ENCODE measurements around the gene AHNAK2. TPM values are rescaled to one million over a fixed set of nuclear protein-coding genes. Genes with fewer than 3 reads are reported as not detected.

AHNAK2 gene
- total RNA-seq, 1 donor from 2014 or later, result 47.2 TPM

DNA sequence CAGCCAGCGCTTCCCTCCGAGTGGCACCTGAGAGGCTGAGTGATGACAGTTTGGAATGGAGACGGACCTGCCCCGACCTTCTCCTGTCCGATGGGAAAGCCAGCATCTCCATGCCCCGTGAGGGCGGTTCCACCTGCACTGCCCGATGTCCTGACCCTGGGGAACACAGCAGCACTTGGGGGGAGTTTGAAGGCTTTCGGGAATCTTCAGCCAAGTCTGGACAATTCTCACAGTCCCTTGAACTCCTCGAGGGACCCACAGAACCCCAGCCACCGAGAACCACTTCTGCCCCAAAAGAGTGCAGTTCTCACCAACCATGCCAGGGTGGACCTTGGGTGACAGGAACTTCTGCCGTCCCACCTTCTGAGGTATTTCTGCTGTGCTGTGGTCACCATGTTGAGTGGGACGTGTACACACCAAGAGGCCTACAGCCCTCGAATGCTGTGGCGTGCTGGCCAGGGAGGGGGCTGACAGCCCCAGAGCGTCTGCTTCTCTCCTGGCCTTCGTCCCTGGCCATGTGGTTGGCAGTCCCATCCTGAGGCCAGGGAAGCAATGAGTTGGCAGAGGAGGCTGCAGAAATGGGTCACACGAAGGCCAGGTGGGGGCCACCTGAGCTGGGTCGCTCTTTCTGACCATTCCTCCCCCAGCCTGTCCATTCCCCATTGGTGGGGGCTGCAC lies 8.5 kb upstream of the AHNAK2 start:
- no peak for DNase-seq (ENCODE audit: extremely low read depth, low read depth, low spot score)

DNA sequence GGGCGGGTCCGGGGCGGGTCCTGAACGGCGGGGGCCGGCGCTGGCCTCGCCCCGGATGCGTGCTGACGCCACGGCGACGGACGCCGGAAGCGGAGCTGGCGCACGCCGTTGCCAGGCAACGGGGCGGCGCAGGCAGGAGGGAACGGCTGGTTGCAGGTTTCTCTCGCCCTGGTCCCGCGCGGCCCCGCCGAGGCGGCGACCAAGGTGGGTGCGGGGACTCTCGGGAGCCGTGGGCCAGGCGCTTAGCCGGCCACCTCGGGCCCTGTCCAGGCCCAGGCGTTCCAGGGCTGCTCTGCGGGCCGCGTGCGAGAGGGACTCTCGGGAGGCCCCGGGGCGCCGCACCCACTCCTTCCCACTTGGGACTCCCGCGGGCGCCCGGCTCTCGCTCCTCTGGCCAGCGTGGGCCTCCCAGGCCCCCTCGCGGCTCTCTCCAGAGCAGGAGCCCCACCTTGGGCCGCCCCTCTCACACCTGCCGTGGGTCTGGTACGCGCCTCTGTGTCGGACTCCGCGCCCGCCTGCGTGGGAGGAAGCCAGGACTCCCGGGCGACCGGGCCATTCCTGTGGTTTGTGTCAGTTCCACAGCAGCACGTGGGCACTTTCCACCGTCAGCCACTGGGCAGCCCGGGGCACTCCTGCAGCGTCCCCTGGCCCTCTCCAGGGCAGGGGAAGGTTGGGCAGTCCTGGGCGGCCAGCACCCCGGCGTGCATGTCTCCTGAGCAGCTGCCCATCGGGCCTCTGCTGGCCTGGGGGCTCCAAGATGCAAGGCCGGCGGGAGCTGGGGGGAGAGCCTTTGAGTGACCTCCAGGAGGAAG lies 7.7 kb upstream of the AHNAK2 start, which contains the start of gene CLBA1:
Gene CLBA1, plus strand, starts transcription at position 114 of the 812 bp plus-strand sequence. Its CDS starts 644 bp downstream, at position 758.
- no peak for DNase-seq (ENCODE audit: extremely low read depth, low read depth, low spot score)

DNA sequence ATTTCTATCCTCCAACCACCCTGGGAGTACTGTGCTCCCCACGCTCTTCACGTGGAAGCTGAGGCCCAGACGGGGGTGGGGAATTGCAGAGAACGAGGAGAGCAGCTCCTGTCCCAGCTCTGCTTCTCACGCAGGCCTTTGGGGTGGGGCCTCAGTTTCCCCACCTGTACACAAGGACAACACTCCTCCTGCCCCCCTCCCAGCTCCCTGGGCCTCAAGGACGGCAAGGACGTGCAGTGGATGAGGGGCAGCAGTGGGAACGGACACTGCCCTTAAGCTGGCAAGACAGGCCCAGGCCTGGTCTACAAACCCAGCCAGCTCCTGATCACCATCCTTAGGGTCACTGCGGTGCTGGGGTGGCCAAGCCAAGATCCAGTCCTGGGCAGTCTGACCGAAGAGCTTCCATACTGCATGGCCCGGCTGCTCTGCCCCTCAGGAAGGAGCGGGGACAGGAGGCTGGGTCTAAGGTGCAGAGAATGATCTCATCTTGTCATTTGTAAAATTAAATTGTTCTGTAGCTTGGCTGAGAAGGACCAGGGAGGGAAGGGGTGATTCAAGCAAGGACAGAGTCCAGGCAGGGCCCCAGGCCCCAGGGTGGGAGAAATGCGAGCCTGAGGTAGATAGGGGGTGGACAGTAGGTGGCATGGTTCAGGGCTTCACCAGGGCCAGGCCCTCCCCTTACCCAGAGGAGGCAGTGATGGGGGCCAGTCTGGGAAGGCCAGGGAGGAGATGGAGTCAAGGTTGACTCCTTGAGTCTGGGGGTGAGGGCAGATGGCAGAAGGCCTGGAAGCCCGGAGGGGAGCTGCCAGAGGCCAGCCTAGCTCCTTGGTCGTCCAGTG lies 6.1 kb upstream of the AHNAK2 start:
- DNase-seq (ENCODE audit: extremely low read depth, low read depth, low spot score), result no peak

DNA sequence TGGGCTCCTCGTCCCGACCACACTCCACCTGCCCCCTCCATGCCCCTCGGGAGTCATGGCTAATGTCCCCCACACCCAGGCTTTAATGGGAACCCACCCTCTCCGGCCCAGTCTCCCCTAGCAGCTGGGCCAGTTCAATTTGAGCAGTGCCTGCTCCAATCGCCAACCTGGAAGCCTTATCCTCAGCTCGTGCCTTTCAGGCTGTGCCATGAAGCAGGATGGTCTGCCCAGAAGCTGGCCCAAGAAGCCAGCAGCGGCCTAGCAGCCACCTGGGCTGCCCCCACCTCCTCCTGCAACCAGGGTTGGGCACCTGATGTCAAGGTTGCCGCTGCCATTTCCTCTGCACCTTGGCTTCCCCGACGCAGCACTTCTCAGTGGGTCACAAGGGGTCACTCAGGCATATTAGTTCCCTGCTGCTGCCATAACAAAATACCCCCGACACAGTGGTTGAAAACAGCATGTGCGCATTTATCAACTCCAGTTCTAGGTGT lies 5.1 kb upstream of the AHNAK2 start:
- DNase-seq (ENCODE audit: extremely low read depth, low read depth, low spot score), result no peak

DNA sequence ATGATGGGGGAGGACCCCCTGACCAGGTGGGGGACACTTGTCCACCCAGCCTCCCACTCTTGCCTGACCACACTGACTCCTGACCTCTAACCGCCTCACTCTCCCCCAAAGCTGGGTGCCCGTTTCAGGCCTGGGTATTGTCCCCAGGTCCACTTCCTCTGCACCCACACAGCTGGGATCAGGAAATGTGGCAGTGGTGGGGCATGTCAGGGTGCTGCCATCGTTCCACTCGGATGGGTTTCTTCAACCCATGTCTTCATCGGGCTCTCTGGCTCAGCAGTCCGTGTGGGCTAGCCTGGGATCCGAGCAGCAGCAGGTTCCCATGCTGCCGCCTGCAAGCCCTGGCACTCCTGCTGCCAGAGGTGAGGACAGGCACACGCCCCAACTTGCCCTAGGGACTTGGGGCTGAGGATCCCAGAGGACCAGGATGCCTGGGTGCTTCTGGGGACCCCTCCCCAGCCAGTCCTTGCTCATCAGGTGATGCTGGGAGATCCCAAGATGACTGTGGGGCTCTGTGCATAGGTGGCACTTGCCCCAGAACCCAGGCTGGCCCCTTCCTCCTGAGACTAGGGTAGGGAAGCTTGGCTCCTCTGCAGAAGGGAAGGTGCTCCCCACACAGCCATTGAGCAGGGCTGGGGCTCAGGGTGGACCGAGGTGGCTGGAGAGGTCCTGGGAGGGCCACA lies 4.5 kb upstream of the AHNAK2 start:
- no peak for DNase-seq (ENCODE audit: extremely low read depth, low read depth, low spot score)

DNA sequence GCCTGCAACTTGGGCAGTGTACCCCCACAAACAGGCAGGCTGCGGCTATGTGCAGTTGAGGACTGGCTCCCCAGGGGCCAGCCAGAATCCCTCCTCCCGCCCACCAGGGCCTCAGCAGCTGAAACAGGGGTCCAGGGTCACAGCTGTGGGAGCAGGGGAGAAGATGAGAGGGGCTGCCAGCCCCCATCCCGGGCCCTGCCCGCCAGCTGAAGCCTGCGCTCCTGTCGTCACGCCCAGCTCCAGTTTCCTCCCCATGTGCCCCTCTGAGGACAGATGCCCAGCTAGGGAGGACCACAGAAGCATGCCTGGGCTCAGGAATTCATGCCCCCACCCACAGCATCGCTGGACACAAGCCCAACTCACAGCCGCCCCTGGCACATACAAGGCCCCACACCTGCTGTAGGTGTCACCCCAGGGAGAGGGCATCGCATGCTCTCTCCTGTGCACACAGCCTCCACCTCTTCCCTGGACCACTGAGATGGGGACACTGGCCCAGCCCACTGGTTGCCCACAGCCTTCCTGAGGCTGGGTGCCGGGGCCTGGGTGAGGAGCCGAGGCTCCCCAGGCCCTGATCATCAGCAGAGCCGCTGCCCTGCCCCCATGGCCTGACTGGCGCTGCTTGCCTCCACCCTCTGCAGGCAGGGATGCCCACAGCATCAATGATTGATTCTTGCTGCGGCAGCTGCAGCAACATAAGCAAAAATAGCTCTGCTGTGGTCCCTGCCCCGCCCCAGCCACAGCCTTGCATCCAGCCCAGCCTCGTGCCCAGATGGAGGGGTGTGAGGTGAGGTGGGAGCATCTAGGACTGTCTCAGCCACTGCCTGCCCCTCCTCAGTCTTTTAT lies 3.7 kb upstream of the AHNAK2 start:
- DNase-seq (ENCODE audit: extremely low read depth, low read depth, low spot score), result no peak

DNA sequence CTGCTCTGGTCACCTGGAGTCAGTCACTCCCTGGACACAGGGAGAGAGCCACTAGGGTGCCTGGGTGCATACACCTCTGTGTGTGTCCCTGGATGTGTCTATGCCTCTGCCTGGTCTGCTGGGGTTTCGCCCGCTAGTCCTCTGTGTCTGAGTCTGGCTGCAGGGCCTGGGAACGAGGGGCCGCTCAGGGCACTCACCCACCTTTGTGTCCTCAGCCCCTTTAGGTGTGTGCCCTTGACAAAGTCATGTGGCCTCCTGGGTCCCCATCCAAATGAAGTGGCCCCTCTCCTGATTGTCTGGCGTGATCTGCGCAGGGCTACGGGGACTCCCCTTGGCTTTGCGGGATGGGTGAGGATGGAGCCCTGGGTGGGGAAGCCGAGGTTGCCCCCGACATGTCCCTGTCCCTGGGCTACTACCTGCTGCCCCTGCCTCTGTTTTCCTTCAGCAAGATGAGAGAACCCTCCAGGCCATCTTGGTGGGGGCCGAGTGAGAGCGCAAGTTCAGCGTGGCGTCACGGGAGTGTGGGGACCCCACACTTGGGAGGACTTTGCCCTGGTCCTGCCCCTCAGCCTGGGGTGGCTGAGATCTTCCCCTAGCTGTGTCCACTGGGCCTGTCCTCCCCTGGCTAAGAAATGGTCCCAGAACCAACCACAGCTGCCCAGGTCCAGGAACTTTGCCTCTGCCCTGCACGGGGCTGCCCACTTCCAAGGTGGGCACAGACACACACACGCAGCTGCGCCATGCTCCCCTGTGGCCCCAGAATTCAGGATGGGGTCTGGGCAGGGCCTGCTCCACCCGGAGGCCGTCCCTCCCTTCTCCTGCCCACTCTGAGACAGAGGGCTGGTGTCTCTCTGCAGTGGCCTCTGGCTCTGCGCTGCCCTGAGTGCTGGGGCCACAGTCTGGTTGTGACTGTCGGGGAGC lies 2.7 kb upstream of the AHNAK2 start:
- DNase-seq (ENCODE audit: extremely low read depth, low read depth, low spot score), result no peak

DNA sequence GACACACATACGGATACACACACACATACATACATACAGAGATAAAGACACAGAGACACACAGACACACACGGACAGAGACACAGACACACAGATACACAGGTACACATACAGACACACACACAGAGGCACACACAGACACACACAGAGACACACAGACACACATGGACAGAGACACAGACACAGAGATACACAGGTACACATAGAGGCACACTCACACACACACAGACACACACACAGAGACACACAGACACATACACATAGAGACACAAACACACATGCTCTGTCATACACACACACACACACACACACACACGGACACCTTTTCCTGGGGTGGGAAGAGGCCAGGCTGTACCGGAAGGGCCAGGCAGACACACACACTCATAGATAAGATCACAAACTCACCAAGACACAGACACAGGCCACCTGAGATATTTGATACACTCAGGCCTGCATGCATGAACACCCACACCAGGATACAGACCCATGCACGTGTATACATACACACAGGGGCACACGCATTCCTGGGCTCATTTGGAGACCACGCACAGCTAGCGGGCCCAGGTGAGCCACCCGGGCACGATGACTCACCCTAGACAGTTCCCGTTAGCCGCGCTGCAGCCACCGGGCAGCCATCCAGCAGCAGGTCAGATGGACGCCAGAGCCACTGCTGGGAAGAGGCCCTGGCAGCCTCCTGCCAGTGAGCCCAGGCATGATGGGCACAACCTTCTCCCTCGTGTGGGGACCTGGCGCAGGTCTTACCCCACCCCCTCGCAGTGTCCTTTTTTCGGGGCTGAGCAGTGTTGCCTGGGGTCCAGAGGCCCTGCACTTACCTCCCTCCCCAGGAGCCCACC lies 1.8 kb upstream of the AHNAK2 start:
- DNase-seq (ENCODE audit: extremely low read depth, low read depth, low spot score), result no peak

DNA sequence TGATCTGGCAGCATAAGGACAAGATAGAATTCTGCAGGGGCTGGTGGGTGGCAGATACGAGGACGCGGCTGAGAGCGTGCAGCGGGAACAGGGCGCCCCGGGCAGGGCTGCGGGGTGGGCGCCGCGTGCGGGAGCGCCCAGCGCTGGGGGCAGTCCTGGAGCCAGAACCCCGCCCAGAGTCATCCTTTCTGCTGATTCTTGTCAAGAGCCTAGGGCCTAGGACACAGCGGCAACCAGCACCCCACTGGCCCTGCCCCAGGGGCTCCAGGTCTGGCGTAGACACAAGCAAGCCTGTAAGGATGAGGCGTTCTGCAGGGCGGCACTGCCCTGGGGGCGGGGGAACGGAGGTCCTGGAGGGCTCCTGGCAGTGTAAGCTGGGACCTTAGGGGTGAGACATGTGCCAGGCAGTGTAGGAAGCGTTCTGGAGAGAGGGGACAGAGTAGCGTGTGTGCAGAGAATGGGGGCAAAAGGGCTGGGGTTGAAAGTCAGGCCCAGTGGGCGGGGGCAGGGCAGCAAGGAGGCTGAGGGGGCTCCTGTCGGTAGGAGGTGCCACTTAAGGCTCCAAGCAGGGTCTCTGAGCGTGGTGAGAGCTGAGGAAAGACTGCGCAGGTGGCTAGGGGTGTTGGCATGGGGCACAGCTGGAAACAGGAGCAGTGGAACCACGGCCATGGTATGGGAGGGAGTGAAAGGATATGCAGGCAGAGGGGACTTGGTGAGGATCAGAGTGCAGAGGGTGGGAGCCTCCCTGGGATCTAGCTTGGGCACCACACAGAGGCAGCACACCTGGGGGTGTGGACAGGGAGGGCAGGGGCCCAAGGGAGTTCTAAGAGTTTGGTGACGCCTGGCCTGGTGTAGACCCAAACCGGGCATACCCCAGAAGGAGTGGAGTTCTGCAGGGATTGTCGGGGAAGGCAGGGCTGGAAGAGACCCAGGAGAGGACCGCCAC lies 845 bp upstream of the AHNAK2 start:
- no peak for DNase-seq (ENCODE audit: extremely low read depth, low read depth, low spot score)

DNA sequence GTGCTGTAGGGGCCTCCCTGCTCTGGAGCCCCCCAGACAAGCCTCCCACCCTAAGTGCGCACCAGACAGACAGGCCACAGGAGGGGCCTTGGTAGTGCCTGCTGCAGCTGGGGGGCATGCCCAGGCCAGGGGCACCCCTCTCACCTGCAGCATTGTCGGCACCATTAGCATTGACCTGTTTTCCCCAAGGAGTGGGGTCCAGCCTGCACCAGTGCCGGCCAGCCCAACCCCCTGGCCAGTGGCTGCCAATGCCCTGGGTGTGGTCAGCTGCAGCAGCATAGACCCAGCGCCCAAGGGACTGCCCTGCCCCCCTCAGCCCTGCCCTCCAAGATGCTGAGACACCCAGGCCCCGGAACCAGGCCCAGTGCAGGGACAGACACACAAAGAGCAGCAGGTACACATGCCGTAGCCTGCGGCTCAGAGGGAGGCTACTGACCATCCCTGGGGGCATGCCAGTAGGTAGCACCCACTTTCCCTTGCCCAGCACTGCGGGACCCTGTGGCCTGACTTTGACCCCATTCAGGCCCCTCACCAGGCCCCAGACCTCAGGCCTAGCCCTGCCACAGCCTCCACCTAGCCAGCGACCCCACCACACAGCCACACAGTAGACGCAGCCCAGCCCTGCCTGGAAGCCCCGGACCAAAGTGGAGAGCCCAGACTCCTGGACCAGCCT lies 1.0 kb downstream of the AHNAK2 start:
- no peak for DNase-seq (ENCODE audit: extremely low read depth, low read depth, low spot score)

DNA sequence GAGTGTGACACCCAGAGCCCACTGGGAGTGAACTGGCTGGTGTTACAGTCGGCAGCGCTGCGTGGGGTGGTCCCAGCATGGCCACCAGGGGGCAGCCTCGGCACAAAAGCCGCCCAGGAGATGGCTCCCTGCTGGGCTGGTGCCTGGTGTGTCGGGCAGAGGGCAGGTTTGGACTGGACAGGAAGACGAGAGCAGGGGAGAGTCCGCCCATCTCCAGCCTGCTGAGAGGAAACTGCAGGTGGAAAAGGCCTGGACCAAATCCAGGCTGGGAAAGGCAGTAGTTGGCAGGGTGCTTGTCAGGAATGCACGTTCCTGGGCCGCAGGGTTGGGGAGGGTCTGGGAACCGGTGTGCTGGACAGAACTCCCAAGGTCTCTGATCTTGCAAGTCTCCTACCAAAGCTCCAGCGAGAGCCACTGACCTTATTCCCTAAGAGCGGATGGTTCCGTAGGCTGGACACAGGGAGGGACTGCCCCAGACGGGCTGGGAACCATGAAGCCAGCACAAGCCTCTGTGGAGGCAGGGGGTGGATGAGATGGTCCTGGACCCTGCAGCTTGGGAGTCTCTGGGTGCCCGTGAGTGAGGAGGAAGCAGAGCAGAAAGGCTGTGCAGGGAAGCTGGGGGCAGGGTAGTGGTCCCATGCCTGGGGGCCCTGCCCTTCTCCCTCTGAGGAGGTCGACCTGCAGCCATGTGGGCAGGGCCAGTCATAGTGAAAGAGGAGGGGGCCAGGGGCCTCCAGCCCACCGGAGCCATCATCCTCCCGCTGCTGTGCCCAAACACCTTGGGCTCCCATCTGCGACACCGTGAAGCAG lies 1.8 kb downstream of the AHNAK2 start:
- no peak for DNase-seq (ENCODE audit: extremely low read depth, low read depth, low spot score)

DNA sequence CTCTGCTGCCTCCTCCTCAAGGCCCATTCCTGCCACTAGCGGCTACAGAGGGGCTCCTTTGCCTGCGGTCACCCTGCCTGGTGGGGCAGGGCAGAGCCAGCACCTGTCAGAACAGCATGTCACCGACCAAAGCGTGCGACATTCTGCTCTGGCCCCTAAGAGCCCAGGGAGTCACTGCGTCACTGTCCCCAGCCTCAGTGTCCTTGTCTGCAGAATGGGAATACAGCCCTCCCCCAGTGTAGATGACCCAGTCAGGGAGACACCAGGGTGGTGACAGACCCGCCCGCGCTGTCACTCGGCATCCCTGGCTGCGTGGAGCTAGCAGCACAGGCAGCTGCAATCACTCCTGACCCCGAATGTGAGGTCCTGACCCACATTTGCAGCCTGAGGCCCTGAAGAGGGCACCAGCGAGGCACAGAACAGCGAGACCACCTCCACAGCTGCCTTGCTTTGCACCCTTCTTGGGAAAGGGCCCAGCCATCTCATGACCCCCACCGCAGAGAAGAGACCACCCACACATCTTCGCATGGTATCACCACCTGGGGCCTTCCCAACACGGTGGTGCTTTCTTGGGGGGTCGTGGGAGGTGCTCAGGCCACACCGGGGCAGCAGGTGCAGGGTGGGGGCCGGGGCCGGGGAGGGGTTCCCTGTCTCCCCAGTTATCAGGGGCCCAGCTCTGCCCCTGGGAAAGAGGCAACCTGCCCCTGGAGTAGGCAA lies 2.5 kb downstream of the AHNAK2 start:
- DNase-seq (ENCODE audit: extremely low read depth, low read depth, low spot score), result no peak

DNA sequence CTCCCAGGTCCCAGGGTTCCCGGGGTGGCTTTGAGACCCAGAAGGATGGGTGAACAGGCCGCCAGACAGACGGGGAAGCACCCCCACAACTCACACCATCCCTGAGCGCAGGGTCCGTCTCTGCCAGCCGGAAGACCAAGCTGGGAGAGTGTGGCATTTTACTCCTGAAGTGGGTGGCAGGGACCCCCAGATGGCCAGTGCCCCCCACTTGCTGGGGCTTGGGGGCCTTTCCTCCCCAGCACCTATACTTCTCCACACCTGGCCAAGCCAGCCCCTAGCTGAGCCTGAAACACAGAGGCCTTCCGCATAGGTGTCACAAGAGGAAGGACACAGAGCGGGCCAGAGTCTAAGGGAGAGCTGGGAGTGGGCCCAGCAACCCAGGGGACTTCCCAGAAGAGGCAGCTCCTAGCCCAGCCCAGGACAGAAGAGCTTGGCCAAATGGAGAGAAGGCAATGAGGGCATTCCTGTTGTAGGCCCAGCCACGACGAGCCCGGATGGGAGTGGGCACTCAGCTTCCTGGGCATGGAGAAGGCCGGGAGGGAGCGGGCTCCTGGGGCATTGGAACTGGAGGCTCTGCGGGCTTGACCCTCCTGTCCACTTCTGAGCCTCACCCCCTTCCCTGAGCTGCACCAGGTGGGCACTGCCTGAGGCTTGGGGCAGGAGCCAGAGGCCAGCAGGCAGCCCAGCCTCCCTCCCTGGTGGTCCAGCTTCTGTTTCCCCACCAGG lies 3.3 kb downstream of the AHNAK2 start:
- DNase-seq (ENCODE audit: extremely low read depth, low read depth, low spot score), result no peak

DNA sequence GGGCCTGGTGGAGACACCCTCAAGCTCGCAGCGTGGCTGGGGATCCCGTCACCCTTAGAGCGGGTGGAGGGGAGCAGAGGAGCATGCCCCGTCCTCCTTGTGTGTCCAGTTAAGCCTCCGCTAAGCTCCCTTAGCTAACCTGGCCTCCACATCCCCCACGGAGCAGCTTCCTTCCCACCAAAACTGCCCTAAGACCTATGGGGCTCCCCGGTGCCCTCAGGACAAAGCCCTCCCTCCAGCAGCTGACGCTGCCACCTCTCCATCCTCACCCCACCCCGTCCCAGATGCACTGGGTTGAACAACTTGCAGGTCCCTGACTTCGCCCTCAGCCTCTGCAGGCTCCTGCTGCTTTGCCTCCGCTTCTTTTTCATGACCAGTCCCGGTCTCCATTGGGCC lies 4.0 kb downstream of the AHNAK2 start:
- no peak for DNase-seq (ENCODE audit: extremely low read depth, low read depth, low spot score)

All from glomerular endothelial cell (primary cell).